ENCODE data around the gene AKT3. TPM values are rescaled to one million over a fixed set of nuclear protein-coding genes. Genes with fewer than 3 reads are reported as not detected.

Gene AKT3
- polyA plus RNA-seq, 5 donors: 15.9 to 39.2 (median 33.1) TPM

DNA sequence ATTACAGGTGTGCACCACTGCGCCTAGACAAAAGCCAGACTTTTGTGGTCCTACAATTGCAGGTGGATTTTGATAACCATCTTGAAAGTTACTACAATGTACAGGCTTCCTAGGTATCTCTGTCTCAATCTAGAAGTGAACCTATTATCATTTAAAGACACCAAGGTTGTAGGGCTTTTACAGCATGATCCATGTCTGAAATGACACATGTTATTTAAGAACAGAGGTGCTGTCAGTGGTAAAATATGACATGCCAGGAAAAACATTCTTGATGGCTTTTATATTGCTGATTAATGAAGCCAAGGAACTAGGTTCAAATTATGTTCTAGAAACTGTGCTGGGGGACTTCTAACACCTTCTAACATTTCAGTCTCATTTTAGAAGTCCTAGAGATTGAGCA lies 341.1 kb downstream of the AKT3 start:
- no peak for DNase-seq

DNA sequence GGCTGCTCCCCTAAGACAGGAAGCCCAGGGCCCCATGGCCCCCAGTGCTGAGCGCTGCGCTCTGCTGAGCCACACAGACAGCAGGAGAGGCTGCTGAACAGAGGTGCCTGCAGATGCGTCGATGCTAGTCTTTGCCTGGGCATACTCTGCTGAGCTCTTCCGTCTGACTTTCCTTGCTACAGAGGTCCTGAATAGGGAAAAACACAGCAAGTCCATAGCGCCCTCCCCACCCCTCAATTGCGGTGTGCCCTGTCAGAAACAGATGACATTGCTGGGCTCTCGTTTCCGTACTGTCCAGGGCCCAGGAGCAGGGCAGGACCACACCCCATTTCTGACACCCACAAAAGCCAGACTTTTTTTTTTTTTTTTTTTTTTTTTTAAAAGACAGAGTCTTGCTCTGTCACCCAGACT lies 341.7 kb downstream of the AKT3 start:
- no peak for DNase-seq

DNA sequence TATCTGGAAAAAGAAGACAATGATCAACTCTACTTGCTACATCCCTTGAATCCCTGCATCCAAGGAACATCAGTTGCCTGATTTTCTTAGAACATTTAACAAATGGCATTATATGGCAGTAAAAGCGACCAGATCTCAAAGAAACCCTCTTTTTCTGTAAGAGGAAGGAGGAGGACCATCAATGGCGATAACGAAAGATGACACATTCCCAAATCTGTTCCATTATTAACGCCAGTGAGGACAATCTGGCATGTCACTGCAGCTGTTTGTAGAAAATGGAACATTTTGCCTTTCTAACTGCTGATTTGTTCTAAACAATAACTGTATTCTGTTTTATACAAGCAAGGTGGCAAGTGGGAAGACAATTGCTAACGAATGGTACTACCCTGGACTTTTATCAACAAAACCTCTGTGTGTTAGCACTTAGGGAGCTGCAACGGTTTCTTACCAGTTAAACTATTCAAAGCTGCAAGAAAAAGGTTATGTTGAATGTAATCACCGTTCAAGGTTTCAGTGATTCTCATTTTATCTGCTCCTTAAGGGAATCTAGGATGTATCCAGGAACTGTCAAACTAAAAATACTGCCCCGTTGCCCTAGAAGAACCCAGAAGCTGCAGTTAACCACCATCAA lies 342.3 kb downstream of the AKT3 start:
- no peak for DNase-seq

DNA sequence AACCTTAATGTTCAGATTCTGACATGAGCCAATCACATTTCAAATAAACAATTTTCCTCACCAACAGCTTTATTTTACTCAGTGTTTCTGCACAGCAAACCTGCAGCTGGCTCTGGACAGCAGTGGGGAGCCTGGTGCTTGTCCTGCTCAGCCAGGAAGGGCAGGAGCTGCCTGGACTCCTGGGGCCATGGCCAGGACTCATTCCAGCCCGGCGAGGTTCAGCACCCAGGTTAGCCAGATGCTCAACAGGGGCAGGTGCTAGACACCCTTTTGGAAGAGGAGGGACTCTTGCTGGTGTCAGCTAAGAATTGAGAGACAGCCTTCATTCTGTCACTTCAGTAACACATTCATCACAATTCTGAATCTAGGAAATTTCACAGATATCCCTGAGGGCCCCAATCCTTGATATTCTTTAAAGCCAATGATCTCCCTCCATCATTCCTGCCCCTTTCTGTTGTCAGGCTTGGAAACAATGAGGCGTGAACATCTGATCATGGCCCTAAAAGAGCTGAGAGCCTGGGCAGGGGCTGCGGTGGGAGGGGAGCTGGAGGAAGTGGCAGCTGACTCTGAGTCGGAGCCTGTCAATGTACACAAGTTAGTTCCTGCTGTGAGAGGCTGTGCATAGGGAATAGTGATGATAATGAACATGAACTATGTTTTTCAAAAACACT lies 342.9 kb downstream of the AKT3 start:
- no peak for DNase-seq

DNA sequence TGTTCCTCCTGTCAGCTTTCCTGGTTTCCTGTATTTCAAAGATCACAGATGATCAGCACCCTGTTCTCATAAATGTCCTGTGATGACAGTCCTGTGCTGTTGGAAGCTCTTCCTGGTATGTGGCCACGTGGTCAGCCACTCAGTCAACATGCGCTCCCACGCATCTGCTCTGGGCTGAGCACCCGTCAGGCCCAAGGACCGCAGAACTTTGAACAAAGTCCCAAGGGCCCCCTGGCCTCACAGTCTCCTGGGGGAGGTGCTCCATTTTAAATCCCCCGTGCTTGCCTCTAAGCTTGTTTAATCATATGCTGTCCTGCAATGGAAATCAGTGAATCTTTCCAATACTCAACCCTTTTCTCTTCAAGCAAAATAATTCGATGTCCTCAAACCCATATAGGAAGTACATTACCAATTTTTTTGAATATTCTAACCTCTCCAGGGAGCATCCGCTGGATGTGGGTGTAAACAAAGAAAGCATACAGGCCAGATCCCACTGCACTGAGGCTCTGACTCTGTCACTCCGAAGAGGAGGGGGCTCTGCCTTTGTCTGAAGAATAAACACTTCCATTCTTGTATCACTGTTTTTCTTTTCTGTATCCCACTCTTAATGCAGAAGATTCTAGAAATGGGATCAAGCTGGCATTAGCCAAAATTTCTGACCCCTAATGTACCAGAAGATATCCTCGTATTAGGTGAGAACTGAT lies 343.9 kb downstream of the AKT3 start:
- DNase-seq: no peak

DNA sequence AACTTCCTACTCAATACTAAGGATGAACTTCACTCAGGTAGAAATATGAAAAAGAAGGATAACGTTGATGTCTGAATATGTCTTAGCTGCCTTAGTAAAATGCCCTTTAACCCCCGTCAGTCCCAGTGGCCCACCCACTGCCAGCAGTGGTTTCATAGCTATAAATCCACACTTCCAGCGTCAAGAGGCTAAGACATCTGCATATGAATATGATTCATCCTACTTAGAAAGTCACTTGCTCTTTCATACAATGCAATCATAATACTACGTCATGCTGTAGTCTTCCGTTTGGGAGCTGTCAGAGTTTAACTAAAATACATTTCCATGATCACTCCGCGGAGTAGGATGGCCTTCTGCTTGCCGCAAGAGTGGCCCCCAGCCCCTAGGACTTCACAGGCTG lies 346.9 kb downstream of the AKT3 start:
- DNase-seq: no peak

DNA sequence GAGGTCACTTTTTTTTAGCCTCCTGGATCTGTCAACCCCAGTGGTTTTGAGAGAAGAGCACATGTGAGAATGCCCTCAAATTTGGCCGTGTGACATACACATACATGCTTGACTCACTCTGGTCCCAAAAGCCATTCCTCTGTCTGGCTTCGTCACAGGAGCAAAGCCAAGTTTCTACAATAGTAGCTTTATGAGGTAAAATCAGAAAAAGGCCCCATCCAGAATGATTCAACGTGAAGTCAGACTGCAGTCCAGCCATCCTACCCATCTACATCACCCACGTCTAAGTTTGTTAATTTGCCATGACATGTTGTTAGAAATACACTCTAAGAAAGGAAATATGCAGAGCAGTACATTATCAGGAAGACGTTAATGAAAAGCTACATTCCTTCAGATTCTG lies 349.0 kb downstream of the AKT3 start:
- no peak for DNase-seq

DNA sequence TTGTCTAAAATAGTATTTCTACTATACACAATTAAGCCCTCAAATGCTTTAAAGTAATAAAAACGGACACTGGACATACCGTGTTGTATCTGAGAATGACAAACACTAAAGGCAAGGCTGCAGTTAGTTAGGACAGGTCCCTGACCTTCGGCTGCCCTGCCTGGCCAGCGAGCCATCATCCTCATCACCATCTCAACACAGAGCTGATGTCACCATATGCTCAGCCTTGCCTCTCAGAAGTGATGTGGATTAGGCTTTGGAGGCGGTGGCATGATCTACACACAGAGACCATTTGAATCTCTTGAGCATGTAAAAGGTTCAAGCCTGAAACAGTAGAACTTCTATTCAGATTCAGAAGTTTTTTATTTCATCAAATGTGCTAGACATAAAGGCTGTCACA lies 349.5 kb downstream of the AKT3 start:
- no peak for DNase-seq

DNA sequence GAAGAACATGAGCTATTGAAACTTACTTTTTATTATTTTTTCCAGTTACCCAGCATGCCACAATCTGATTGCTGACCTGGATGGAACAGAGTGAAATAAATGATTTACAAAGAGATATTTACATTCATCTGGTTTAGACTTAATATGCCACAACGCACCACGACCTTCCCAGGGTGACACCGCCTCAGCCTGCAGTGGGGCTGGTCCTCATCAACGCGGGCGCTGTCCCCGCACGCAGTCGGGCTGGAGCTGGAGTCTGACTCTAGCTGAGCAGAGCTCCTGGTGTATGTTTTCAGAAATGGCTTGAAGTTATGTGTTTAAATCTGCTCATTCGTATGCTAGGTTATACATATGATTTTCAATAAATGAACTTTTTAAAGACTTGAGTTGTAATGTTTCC lies 350.3 kb downstream of the AKT3 start:
- no peak for DNase-seq

DNA sequence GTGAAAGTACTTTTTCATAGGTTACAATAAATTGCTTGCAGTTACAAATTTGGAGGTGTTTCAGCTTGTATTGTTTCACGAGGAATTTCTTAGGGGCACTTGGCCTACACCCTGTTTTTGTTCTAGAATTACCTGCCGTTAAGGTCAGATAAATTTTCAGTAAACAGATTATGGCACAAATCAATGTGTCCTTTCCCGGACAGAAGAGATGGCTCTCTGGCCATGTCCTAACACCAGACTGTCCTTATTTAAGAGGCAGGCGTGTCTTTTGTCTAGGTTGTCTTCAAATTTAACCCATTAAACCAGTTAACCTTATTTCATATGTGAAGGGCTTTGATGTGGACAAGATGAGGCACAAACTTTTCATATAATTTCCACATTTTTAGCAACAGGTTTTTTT lies 350.8 kb downstream of the AKT3 start:
- DNase-seq: no peak

DNA sequence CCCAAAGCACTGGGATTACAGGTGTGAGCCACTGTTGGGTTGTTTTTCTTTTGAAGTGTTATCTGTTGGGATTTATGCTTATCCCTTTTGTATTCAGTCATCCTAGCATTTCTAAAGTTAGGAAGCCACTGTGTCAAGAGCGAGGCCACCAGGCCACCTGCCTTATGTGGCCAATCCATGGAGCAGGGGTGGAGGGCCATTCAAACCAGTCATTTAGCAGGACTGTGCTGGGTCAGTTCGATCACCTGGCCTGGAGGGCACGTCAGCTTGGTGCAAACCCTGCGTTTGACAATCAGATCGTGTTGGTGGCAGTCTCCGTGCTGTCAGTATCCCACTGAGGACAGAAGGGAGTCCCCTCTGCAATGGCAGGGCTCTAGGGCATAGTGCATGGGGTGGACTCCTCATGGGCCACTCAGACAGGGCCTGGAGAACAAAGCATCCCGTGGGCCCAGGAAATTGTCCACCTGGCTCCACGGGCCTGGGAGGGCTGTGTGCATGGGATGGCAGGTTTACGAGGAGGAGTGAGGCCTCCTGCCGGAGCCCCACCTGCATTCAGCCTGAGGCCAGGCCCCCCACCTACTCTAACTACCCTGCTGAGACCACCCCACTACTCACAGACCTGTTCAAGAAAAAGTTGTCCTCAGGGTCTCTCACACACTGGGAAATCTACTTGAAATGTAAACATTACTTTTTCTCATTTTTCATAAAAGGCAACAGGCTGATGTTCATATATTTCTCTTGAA lies 351.9 kb downstream of the AKT3 start:
- no peak for DNase-seq

DNA sequence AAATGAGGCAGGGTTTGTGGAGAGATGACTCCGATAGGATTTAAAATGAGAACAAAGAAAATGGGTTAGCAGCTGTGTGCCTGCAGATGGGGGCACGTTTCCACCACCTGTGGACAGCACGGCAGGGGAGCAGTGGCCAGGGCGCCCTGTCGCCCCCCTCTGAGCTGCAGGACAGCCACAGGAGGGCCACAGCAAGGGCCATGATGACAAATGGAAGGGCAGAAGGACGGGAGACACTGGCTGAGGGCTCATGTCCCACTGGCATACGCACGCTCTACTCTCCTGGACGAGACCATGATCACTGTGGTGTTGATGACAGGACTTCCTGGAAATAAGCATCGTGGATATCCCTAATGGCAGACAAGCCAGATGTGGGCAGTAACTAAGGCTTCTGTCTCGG lies 353.2 kb downstream of the AKT3 start:
- DNase-seq: no peak

DNA sequence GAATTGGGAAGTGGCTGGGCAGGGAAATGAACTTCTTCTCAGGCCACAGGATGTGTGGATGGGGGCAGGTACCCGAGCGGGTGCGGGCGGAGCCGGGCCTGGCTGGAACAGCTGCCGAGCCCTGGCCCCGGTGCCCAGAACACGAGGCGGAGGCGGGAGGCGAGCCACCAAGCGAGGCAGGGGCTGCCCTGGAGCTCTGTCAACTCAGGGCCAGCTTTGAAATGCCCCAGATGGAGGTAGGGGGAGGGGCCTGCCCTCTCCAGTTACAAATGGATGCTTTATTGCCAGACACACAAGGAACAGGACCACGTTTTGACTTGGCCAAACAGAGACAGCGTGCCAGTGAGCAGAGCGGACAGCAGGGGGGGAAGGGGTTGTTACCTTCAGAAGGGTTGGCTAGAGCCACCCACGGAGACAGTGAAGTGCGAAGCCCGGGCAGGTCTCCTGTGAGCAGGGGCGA lies 353.8 kb downstream of the AKT3 start:
- DNase-seq: no peak

DNA sequence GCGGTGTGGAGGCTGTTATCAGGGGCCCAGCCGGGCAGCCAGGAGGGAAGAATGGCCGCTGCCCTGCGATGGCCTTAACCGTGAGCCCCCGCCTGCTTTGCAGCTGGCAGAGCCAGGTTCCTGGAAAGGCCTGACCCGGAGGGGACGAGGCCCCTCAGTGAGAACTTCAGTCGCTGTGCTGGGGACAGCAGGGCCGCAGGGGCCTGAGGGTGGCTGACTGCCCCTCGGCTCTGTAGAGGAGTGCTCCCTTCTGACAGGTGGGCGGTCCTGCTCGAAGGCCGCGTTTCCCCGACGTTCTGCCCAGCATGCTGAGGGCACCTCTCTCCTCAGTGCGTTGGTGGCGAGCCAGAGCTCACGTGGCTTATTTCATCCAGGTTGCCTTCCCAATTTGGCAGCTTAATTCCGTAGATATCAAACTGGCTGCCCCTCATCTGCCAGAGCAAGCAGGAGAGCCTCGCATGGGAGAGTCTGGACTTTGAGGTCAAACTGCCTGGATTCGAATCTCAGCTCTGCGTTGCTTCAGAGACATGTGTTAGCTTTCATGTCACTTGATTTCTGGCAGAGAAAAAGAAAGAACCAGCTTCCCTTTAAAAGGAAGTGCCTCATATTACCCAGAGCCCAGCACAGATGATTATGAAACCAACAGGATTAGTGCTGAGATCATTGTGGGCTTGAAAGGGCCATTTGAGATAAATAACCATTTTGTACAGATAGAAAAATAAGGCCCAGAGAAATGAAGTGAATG lies 354.4 kb downstream of the AKT3 start:
- no peak for DNase-seq

DNA sequence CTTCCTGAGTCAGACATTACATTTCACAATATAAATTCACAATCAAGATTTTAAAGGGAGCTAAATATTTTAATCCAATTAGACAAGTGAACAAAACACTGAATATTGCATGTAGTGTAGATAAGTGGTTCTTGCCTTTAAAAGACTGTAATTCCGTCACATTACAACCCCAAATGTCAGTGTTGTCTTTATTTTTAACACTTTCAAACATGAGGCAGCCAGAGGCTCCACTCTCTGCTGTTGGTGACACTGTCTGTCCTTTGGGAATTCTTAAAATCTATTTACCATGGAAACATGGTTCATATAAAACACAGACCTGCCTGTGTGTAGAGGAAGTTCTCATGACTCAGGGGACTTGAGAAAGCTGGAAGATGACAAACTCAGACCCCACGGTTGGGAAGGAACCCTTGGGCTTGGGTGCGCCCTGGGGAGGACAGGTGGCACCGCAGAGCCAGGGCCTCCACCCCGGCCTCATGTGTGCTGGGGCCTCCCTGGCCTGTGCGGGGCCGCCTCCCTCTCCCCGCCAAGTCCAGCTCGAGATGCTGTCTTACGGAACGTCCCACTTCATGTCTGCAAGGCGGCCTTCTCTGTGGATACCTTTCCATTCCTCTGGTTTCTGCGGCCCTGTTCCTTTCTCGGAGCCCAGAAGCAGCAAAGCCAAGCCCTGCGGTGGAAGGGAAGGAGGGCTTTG lies 355.2 kb downstream of the AKT3 start:
- DNase-seq: no peak

DNA sequence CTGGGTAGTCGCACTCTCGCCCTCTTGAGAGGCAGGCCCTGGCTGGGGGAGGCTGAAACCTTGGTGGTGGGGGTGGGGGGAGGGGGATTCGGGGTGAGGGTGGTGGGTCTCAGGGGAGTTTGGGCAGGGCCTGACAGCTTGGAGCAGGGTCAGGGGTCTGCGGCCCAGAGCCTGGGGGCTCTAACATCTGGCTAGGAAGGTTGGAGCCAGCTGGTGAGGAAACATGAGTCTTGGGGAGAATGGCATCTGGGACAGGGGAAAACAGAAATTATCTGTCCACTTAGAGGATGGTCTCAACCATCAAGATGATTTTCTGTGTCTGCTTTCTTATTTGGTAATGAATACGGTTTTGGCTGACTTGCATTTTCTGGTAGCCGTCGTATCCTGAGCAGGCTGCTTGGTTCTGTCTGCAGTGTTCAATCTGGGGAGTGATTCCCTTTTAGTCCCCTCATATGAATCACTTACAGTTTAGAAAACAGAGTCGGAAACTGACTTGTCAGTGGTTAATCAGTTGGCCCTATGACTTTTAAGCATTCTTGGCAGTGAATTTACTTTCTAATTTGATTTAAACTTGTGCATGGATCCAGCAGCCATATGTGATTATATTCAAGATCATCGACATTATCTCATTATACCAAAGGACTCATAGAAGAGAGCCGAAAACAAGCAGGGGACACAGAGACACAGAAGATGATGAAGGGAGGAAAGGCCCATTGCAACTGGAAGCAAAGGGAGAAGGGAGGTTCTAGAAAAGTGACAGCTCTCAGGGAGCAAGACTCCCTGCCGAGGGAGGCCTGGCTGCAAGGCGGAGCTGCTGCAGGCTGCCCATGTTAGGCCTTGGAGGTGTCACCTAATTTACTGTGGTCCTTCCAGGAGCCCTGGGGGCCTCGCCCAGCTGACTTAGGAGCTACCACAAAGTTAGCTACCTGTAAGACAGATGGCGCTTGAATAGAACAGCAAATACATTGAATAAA lies 356.6 kb downstream of the AKT3 start:
- DNase-seq: no peak

DNA sequence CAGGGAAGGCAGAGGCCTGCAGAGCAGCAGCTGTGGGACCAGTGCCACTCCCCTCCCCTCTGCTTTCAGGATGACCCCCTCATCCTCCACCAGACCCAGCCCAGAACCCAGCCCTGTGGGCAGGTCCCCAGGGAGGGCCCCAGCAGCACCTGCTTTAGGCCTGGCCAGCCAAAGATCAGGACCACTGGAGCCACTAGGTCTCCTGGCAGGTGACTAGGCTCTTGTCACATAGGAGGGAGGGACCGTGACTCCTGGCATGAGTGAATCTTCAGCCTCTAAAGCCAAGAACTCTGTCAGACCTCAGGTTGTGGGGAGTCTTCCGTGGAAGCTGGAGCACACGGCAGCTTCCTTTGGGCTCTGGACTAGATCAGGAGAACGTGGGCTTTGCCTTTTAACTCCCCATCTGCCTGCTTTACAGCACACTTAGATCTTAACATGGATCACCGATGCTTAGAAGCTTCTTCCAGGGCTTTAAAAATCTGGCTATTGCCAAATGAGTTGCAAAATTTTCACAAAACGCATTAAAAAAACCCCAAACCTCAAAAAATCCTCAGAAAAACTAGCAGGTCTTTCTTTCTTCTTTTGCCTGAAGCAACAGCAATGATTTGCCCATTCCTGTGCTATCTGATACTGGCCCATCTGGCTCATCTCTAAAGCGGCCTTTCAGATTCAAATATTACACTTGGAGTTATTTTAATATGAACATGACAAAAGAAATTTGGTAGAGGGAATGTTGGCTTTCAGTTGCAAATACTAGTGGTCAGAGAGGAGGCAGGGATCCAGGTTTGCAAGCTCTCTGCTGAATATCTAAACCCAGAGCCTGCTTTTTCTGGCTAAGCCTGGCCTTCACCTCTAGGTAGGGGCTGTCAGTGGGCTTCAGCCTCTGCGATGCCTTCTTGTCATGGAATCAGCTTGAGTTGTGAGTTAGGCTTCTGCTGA lies 359.0 kb downstream of the AKT3 start:
- no peak for DNase-seq

DNA sequence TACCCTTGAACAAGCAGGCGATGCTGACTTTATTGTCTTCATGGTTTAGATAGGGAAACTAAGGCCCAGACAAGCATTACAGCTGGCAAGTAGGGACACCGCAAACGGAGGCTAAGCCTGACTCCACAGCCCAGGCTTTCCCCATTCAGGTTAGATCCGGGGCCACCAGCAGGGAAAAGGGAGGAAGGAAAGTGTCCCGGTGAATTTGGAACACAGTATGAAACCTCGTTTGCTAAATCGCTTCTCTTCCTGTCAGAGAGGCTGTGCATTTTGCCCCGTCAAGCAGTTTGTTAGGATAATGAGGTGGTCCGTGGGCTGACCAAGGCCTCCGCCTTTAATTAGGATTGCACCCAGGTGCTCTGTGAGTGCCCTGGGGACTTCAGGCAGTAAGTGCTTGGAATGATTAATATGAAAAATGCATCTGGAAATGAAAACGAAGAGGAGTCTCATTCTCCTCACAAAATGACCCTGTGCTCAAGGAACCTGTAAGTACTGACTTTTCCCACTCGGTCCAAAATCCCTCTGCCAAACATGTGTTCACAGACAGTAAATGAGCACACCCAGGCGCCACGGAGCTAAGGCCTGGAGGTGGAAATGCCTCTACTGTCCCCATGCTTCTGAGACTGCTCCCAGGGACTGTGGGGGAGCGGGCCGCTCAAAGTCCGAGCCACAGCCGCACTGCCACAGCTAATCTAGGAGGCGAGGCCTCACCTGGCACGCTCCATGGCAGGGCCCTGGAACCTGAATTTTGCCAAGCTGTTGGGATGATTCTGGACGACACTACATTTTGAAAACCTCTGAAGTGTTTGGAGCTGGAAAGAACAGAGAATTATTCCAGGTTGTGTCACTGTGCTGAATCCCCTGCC lies 360.1 kb downstream of the AKT3 start:
- no peak for DNase-seq

Measured in right lung (tissue), 5 donors.